DMS79 (cell line): Measurements from ENCODE around the gene PDE2A.

Source experiments
- DNase-seq: peaks from one replicate; lab custom pipeline; 2025; lab: John Stamatoyannopoulos, UW

The PDE2A gene

GRCh38 chr11:72673943-72674828, at the start of gene PDE2A:
Gene PDE2A (minus strand): TSS chr11:72674422. CDS start chr11:72674207, 215 bp downstream.
- DNase-seq = peak; percentile 39

DNA sequence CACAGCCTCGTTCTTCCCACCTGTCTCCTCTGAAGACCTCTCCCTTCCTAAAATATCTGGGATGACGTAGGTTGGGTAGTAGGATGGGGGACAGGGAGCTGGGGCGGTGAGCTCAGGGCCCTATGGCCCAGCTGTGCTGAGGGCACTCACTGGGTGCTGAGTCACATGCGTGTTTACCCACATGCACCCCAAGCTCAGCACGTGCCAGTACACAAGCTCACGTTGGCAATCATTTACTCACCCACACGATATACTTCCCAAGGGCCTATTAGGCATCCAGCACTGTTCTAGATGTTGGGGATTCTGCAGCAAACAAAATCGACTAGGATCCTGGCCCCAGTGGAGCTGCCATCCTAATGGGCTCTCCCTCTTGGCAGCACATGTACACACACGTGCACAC, 49.3 kb upstream of the PDE2A start:
- DNase-seq = no peak

GRCh38 chr11:72722050-72722748, 48.0 kb upstream of the PDE2A start:
- DNase-seq = peak; percentile 91

GRCh38 chr11:72721689-72722049, 47.4 kb upstream of the PDE2A start:
- peak; percentile 51 for DNase-seq

GRCh38 chr11:72721276-72721675, 47.1 kb upstream of the PDE2A start:
- no peak for DNase-seq

- DNase-seq = no peak
These were observed 46.6 kb upstream of the PDE2A start for GRCh38 chr11:72720784-72721183.

DNA sequence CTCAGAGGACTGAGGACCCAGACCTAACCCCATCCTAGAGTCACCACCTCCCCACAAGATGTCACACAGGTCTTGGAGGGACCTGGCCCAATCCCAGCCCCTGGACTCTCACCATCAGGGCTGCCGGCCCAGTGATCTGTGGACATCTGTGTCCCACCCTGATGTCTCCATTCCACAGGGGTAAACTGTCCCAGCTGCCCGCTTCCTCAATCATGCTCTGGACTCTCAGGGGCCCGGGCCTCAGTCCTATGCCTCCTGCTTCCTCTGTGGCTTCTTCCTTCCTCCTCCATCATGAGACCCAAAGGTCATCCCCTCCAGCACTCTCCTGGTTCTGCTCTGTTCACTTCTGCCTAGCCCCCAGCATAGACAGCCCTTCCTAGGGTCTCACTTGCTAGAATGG, 45.8 kb upstream of the PDE2A start:
- no peak for DNase-seq

GRCh38 chr11:72719551-72719950, 45.3 kb upstream of the PDE2A start:
- no peak for DNase-seq

- no peak for DNase-seq
These were observed 44.9 kb upstream of the PDE2A start for GRCh38 chr11:72719144-72719543.

- DNase-seq = no peak
These were observed 43.9 kb upstream of the PDE2A start for GRCh38 chr11:72718101-72718501.

DNA sequence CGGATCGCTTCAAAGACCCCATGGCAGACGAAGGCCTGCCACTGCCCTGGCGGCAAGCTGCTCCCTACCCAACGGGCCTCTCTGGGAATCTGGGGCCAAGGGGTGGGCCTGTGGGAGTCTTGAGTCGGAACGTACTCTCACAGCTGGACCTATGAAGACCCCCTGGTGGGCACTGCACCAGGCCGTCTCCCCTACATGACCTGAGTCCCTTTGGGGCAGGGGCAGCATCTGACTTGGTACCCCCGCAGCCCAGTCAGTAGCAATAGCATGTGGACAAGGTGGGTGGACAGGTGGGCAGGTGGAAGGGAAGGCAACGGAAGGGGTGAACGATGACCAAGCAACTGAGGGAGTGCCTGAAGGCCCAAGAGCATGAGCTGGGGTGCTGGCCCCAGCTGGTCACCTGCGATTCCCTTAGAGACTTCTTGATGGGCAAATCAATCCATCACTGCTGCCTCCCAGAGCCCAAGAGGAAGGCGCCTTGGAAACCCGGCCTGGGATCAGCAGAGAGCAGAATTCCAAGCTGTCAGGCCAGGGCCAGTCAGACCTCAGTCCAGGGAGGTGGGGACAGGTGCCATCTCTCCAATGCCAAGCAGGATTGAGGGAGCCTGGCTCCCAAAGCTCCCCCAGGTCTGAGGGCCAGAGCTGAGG, 42.7 kb upstream of the PDE2A start:
- no peak for DNase-seq

DNA sequence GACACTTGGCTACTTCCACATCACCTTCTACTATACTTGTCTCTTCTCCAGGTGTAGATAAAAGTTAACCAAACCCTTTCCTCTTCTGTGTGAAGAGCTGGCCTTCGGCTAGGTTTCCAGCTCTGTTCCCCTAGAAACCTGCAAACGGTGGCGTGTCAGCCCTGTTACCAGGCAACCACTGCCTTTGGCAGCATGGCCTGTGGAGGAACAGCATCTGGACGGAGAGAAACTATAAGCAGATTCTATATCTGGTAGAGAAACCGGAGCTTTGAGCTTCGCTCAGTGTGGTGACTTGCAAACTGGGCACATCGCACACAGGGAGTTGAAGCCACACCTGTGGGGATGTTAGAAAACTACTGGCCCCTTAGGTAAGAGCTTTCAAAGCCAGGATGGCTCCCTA, 42.1 kb upstream of the PDE2A start:
- DNase-seq = peak; percentile 38

DNA sequence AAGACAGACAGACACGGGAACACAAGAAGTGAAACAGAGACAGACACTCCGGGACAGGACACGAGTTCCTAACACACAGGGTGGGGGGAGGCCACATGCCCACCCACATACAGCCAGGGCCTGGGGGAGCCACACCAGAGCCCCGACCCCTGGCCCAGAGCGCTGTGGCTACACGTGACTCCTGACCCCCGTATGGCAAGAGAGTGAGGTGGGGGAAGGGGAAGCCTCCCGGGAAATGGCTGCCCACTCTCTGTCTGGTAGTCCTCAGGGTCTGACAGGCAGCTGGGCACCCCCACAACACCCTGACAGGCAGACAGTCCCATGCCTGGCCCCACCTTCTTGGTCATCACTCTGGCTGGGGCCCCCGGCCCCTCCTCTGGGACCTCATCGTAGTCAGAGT, 38.6 kb upstream of the PDE2A start:
- DNase-seq = no peak

DNA sequence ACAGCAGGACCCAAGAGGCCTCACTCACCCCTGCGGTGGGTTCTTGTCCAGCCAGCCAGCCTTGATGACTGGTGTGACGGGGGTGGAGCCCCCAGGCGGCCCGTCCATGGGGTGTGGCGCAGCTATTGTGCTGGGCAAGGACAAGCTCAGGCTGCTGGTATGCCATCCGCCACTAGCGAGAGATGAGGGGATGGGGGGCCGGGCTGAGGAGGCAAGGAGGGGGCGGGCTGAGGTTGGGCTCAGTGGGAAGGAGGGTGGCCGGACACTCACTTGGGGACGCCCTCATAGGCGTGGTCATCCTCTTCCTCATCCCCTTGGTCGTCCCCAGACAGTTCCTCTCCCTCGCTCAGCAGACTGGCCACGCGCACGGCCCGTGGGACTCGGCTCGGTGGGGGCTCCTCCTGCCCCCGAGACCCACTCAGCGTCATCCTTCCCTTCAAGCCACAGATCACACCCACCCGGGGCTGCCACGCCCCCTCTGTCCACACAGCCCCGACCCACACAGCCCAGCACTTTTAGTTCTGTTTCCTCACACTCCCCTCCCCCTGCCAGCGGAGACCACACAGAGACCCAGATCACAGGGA, 38.0 kb upstream of the PDE2A start:
- DNase-seq = no peak

- no peak for DNase-seq
These were observed 36.9 kb upstream of the PDE2A start for GRCh38 chr11:72711141-72711540.

DNA sequence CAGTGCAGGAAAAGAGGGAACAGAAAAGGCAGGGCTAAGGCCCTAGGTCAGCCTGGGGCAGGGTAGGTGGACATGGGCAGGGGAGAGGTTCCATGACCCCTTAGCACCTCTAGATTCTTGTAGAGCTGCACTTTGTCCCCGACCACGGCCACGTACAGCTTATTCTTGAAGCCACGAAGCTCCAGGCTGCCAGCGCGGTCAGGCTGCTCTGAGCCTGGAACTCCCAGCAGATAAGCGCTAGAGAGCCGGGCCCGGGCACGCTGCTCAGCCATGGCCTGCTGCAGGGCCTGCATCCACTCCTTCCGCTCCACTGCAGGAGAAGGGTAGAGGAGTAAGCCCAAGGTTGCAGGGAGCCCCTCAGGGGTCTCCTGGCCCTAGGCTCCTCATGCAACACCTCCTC, 36.1 kb upstream of the PDE2A start:
- DNase-seq = no peak

DNA sequence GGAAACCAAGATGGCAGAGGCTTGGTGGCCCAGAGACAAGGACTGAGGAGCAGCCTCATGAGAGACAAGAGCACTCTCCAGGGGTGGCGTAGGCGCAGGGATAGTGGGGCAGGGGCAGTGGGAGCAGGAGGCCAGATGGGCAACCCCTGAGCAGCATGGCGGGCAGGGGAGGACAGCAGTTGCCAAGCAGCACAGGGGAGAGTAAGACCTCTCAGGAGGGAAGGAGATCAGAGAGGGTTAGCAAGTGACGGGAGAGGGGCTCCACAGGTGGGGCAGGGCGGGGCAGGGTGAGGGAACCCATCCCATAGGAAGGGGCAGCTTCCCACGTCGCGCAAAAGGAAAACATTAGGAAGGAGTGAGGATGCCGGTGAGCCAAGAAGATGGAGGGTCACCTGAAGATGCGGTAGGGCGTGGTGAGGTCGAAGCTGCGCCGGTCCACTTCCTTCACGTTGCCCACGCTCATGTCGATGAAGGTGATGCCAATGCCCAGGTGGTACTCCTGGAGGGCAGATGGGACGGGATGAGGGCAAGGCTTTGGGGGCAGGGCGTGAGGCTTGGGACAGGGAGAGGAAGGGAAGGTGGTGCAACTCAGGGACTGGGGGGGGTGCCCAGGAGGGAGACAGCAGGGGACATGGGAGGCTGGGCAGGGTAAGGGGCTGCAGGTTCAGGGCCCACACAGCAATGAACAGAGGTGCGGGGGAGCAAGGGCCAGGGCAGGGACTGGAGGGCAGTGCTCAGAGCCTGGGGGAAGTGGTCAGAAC, 35.4 kb upstream of the PDE2A start:
- DNase-seq = no peak

DNA sequence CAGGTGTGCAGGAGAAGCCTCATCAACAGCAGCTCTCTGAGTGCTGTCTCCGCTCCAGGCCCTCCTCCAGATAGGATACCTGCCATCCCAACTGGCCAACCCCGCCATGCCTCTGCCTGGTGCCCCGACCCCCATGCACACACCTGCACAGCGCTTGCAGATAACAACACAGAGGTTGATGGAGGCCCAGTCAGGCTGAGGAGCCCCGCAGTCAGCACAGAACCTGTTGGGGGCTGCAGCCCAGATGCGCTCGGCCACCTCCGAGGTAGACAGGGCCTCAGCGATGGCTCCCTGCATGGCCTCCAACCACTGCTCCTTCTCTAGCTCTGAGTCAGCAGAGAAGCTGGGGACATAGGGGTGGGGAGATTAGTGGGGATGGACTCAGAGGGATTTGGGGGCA, 32.8 kb upstream of the PDE2A start:
- no peak for DNase-seq

GRCh38 chr11:72706579-72706978, 32.4 kb upstream of the PDE2A start:
- no peak for DNase-seq

DNA sequence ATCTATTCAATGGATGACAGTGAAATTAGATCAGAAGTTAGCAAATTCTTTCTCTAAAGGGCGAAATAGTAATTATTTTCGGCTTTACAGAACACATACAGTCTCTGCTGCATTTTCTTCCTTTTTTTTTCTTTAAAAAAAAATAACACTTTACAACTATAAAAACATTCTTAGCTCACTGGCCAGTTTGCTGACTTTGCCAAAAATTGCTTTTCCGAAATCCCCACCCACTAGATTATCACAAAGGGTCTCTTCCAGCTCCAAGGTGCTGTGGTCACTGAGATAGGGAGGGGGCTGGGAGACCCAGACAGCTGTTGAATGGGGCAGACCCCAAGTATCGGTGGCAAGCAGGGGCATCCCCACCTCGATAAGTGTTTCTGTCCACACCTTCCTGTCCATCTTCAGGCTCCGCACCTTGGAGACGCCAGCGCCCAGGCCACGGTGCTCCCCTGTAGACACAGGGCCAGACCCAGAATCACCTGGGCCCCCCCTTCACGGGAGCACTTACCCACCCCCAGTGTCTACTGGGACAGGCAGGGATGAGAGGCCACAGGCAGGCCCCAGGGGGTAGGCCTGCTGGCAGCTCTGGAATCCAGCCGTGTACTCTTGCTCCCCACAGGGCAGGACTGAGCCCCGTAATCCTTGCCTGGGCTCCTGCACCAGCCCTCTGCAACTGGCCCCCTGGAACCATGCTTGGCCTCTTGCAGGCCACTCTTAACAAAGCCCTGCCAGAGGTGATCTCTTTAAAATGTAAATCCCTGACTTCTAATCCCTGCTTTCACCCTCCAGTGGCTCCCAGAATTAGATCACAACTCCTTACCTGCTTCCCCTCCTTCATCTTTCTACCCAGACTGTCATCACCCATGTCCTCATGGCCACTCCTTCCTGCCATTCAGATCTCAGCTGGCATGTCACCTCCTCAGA, 31.5 kb upstream of the PDE2A start:
- DNase-seq = no peak

DNA sequence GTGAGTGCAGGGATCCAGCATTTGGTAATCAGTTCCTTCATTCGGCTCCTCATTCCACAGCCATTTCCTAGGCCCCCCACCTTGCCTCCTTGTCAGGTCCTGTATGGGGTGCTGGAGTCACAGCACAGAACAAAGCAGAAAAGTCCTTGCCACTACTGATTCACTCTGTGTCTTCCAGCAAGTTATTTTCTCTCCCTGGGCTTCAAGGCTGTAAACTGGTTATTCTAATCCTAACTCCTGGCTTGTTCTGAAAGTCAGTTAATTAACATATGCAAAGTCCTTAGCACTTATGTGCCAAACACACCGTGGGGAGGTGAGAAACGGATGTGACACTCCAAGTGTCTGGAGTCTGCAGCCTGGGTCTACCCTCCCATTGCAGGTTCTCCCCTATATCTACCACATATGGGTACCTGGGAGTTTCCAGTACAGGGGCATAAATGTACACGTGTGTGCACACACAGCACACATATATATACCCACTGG, 30.6 kb upstream of the PDE2A start:
- DNase-seq = no peak
